ENCODE measurements around the gene VCL.

DNA sequence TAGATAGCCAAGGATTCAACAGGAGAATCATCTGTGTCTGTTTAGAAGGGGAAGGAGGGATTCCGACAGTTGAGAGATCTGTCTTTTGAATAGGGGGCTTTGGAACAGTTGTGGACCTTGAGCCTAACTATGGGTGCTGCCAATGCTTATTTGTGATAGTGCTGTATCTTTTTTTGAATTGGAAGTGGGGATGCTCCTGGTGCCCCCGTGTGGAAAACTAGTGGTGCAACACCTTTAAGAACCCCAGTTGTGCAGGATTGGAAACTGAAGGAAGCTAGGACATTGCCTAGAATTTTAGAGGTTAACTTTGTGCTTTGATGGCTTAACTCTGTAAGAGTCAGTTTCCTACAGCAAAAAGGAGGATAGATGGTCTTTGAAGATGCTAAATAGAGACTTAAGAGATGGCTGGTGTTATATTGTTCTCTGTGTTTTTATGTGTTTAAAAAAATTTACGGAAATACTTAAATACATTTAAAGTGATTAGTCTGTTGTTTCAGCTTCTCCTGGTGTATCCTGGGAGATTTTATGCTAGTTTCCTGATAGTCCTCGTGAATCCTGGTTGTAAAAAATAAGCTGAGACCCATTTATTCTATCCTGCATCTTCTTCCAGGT, 83.4 kb downstream of the VCL start:
- TF ChIP-seq, protein P1, sequence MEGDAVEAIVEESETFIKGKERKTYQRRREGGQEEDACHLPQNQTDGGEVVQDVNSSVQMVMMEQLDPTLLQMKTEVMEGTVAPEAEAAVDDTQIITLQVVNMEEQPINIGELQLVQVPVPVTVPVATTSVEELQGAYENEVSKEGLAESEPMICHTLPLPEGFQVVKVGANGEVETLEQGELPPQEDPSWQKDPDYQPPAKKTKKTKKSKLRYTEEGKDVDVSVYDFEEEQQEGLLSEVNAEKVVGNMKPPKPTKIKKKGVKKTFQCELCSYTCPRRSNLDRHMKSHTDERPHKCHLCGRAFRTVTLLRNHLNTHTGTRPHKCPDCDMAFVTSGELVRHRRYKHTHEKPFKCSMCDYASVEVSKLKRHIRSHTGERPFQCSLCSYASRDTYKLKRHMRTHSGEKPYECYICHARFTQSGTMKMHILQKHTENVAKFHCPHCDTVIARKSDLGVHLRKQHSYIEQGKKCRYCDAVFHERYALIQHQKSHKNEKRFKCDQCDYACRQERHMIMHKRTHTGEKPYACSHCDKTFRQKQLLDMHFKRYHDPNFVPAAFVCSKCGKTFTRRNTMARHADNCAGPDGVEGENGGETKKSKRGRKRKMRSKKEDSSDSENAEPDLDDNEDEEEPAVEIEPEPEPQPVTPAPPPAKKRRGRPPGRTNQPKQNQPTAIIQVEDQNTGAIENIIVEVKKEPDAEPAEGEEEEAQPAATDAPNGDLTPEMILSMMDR (IDR thresholded peaks at IDR 0.05): no peak
- no peak for TF ChIP-seq POLR2A (IDR thresholded peaks at IDR 0.05)
